GM18526 (cell line): ENCODE data around the gene LYSET.

Experiments
- POLR2A ChIP-seq: IDR thresholded peaks from 3 replicates; pipeline ENCODE4 v1.6.1; 2011; ENCODE audit not compliant: insufficient read length; ENCODE audit errors: extremely low read depth

LYSET gene

GRCh38 chr14:93184391-93185348, at the start of gene LYSET, which contains the start of gene MOAP1:
Gene LYSET (plus strand): TSS chr14:93185317. CDS start chr14:93185406, 89 bp downstream.
Gene MOAP1 (minus strand): TSS chr14:93184897. CDS start chr14:93184242, 655 bp downstream.
- TF ChIP-seq POLR2A = peak; percentile 78

GRCh38 chr14:93135399-93135798, 49.7 kb upstream of the LYSET start:
- TF ChIP-seq POLR2A = no peak

- no peak for TF ChIP-seq POLR2A
These were observed 49.1 kb upstream of the LYSET start for GRCh38 chr14:93136009-93136408.

GRCh38 chr14:93137864-93138263, 47.3 kb upstream of the LYSET start:
- no peak for TF ChIP-seq POLR2A

DNA sequence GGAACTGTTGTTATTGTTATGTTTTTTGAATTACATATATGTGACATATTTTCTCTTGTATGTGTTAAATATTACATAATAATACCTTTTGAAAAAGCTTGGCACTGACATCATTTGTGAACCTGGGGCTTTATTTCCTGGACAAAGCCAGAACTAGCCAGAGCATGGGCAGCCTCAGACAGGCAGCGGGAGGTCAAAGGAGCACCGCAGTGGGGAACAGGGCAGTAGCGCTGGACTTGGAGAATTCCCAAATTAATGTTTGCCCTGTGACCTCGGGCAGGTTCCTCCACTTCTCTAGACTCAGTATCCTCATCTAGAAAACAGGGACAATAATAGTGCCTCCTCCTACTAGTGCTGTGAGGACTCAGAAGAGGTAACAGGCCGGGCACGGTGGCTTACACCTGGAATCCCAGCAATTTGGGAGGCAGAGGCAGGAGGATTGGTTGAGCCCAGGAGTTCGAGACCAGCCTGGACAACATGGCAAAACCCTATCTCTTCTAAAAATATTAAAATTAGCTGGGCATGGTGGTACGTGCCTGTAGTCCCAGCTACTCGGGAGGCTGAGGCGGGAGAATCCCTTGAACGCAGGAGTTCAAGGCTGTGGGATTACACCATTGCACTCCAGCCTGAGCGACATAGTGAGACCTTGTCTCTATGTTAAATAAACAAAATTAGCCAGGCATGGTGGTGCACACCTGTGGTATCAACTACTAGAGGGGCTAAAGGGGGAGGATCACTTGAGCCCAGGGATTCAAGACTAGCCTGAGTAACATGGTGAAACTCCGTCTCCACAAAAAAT, 42.1 kb upstream of the LYSET start:
- no peak for TF ChIP-seq POLR2A

DNA sequence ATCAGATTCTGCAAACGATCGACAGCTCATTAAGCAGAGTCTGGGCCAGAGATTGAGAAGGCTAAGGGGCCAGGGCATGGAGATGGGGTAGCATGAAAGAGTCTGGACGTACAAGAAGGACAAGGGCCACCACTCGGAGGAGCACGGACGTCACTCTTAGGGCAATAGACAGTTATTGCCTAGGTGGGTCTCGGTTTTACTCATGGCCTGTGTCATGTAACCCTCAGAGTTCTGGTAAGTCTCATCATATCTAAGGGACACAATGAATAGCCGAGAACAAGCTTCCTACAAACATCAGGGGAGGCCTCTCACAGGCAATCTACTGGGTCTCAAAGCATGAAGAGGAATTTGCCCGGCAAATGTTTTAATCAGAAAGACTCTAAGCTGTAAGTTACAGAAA, 39.0 kb upstream of the LYSET start:
- no peak for TF ChIP-seq POLR2A

GRCh38 chr14:93148979-93149378, 36.1 kb upstream of the LYSET start:
- TF ChIP-seq POLR2A = no peak

DNA sequence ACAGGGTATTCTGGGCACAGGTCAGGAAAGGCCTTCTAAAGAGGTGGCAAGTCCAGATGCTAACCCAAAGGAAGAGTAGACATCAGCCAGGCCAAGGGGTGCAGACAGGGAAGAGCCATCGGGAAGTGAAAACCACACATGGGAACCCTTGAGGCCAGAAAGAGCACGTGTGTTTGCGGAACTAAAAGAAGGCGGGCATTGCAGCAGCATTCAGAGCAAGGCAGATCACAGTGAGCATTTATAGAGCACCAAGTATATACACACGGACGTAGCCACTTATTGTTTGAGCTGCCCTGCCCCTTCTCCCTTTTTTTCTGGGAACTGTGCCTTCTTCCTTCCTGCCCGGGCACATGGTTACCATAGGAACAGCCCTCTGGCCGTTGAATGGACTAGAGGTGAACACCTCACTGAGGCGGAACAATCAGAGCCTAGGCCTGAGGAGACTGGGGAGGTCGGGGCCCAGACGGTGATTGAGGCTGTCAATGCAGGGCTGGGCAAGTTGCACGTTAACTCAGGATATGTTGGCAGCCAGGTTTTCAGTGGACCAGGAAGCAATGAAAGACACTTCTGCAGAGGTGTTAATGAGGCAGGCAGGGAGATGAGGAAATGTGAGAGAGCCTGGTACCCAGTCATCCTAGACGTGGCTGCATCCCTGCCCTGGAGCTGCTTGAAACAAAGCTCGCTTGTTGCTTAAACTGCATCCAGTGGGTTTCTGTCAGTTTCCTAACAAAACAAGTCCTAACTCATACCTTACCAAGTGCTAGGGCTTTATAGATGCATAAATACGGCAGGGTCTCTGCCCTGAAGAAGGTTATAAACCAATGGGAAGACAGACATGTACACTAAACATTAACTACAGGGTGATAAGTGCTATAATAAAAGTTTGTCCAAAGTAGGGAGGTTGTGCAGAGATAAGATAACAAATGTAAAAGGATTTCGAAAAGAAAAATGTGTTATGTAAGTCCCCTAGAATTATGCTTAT, 34.6 kb upstream of the LYSET start:
- no peak for TF ChIP-seq POLR2A

- no peak for TF ChIP-seq POLR2A
These were observed 32.0 kb upstream of the LYSET start for GRCh38 chr14:93153121-93153520.

DNA sequence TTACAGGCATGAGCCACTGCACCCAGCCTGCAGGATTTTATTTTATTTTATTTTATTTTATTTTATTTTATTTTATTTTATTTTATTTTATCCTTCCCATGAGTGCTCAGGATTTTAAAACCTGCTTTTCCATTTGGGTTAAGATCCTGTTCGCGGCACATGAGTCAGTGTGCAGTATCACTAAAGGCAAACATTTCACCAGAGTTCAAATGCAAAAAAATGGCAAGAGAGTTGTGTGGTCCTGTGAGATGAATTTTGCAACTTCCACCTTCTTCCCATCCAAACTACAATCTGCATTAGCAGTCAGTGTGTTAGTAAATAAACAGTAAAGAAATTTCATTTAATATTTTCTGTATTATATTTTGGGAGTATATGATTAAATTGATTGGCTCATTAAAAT, 29.4 kb upstream of the LYSET start:
- no peak for TF ChIP-seq POLR2A

DNA sequence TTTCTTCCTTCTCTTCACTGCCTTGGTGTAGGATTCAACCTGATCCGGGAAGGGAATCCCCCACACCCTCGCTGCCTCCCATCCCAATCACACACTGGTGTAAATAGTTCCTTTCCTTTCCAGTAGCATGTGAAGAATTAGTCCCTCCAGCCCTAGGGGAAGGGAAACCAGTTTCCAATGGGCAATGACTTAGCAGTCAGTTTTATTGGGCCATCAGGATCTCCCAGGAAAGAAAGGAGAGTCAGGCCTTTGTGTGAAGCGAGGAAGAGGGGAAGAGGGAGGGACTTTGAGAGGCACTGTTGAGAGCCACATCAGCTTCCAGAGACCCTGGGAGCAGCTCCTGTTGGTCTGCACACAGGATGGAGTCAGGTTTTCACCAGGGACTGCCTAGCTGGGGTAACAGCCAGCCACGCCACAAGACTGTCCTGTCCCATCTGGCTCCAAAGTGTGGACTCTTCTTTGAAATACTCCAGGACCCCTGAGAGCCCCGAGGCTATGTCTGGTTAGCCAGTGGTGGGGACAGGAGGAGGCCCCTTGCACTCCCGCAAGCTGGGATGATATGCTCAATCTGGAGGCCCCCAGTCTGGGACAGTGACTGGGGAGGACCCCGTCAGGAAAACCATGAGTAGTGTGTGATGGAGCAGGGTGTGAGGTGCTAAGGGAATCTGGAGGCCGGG, 28.3 kb upstream of the LYSET start:
- TF ChIP-seq POLR2A = no peak

DNA sequence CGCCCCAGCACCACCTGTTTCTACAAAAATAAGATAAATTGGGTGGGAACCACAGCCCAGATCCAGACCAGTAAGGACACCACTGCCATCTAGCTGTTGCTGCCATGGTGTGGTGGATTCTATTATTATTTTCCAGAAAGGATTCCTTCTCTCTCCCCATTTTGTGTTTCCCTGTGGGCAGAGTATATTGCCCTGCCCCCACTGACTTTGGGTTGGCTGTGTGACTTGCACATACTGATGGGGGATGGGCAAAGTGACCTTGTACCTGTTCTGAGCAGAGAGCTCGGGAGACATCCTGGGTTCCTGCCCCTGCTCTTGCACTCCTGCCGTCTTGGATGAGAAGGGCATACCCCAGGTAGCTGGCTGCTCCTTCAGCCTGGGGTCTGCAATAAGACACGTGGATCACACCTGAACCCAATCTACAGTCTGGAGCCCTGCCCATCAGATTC, 24.7 kb upstream of the LYSET start:
- TF ChIP-seq POLR2A = no peak

GRCh38 chr14:93161411-93161940, 23.6 kb upstream of the LYSET start:
- TF ChIP-seq POLR2A = no peak

GRCh38 chr14:93163564-93163963, 21.6 kb upstream of the LYSET start:
- TF ChIP-seq POLR2A = no peak

DNA sequence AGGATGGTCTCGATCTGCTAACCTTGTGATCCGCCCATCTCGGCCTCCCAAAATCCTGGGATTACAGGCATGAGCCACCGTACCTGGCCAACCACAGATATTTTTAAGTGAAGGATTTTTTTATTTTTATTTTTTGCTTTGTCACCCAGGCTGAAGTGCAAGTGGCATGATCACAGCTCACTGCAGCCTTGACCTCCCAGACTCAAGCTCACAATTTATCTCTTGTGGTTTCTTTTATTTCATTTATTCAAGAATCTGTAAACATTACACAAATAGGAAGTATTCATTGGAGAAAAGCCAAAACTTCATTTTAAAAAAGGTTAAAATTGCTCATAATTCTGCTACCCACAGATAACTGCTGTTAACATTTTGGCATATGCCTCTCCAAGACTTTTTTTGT, 13.7 kb upstream of the LYSET start:
- TF ChIP-seq POLR2A = no peak
